LoVo (cell line): ENCODE results near the gene FBXW2.
A peak's percentile ranks its signal among the peaks of the same experiment; 100 is the strongest.

Experiments
- DNase-seq: peaks from one replicate; pipeline ENCODE4 v3.0.0-alpha.2; 2016; ENCODE audit warnings: low spot score

The FBXW2 gene

DNA sequence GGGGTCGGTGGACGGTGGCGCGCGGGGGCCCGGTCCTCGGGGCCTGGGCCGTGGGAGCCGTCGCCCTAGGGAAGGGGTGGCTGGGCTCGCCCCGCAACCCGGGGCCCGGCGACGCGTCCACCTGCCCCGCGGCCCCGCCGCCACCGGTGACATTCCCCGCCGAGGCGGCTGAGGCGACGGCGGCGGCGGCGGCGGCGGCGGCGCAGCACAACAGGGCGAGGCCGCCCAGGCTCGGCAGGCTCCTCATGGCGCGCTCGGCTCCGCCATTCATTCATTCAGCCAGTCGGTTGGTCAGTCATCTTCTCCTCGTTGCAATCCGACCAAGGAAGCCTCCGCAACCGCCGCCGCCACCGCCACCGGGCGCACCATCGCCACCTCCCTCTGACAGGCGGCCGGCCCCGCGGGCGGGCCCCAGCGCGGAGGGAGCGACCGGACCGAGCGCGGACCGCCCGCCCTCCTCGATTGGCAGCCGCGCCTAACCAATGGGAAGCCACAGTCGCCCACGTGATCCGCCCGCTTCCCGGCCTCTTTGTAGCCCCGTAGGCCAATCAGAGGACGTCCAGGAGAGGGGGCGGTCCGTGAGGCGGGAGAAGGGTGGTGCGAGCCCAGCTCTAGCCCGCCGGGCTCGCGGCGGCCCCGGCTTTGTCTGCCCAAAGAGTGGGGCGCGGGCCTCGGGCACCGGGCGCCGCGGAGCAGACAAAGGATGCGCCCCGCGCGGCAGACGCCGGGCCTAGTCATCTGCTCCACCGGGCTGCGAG is 78.9 kb downstream of the FBXW2 start, which contains the start of gene MEGF9:
TSS of gene MEGF9 (minus strand) at position 383 of the 758 bp plus-strand sequence. CDS start at position 271, 112 bp downstream.
- peak; percentile 96 for DNase-seq

DNA sequence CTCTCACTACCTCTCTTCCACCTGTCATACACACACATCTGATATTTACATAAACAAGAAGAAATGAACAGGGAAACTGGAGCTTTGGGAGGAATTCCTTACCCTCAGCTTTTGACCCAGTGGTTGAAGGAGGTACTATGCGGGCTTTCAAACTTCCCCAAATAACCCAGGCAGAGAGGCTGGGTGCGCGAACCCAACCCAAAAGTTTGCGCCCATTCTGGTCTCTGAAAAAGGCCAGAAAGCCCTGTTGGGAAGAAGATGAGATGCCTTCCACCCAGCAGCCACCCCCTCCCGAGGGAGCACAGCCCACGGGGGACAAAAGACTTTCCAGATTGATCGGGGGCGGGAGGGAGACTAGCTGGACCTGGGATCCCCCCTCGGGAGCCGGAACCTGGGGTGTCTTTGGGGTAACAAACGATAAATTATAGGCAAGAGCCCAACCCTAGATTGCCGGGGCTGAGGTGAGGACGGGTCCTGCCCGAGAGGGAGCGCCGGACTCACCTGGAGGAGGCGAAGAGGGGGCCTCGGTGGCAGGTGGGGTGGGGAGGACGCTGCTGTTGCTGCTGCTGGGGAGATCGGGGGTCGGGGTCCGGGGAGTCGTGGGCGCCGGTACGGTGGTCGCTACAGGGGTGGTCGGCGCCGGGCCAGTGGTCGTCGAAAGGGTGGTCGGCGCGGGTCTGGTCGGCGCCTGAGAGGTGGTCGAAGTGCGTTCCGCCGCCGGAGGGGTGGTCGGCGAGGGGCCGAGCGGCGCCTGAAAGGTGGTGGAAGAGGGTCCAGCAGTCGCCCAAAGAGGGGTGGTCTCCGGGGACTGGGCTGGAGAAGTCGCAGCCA is 79.7 kb downstream of the FBXW2 start:
- DNase-seq: no peak

DNA sequence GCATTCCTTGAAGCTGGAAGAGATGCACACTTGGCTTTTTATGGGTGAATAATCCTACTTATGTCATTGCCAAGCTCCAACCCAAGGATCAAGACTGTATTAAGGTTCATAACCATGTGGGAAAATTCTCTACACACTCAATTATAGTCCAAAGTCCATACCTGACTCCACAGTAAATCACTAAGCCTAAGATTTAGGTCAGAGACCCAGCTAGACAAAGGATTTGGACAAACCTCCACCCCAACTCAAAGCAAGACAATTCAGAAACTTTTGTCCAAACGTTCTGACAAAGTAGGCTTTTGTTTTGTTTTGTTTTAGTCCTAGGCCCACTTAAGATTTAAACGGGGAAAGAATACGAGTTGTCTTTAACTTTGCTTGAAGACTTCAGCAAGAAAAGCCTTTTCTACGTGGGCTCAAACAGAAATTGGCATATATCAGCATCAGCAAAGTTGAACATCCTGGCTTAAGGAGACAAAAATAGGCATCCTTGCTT is 80.6 kb downstream of the FBXW2 start:
- DNase-seq: peak; percentile 59

DNA sequence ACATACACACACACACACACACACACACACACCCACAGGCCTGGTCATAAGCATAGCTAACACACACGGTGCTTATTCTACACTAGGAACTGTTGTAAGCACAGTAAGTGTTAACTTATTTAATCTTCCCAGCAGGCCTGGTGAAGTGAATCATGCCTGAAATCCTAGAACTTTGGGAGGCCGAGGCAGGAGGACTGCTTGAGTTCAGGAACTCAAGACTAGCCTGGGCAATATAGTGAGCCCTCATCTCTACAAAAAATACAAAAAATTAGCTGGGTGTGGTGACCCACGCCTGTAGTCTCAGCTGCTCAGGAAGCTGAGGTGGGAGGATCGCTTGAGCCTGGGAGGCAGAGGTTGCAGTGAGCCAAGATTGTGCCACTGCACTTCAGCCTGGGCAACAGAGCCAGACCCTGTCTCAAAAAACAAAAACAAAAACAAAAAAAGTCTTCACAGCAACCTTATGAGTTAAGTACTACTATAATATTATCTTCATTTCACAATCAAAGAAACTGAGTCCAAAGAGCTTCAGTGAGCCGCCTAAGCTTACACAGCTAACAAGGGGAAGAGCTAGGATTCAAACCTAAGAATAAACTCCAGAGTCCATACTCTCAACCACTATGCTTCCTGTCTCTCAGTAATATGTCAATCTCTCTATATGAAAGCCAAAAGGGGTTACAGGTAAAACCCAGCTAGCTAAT is 81.2 kb downstream of the FBXW2 start:
- no peak for DNase-seq

DNA sequence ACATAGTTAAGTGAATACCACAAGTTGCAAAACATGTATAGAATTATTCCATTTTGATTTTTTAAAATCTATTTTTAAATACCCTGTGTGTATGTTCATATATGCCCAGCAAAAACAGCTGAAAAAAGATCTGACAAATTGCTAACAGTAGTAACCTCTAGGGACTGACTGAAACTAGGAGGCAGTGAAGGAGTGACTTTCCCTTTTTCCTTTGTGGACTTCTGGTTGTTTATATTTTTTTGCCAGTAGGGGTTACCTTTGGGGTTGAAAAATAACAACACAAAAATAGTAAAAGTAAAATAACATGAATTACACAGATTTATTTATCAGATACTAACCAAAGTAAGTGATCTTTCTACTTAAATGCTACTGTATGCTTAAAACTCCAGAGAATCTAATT is 81.9 kb downstream of the FBXW2 start:
- no peak for DNase-seq

DNA sequence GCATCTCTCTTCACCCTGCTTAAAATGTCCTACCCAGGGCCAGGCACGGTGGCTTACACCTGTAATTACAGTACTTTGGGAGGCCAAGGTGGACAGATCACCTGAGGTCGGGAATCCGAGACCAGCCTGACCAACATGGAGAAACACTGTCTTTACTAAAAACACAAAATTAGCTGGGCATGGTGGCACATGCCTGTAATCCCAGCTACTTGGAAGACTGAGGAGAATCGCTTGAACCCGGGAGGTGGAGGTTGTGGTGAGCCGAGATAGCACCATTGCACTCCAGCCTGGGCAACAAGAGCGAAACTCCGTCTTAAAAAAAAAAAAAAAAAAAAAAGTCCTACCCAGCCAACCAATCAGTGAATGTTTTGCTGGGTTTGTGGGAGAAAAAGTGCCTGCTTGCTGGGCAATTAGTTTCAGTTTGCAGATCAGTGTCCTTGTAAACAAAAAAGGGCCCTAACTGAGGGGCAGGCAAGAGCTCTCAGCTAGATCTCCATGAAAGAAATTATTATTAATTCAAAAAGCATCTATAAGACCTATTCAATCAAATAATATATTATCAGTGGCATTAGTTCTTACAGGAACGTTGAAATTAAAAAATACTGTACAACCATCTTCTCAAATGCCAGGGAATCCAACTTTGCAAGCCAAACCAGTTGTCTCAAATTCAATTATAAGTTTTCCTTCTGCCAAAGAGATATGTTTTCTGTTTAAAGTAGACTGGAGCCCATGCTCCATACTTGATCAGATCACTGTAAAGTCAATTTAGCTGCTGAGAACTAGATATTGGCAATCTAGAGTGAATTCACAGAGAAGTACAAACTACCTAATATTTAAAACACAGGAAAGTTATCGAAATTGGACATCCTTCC is 82.9 kb downstream of the FBXW2 start:
- DNase-seq: peak; percentile 82

DNA sequence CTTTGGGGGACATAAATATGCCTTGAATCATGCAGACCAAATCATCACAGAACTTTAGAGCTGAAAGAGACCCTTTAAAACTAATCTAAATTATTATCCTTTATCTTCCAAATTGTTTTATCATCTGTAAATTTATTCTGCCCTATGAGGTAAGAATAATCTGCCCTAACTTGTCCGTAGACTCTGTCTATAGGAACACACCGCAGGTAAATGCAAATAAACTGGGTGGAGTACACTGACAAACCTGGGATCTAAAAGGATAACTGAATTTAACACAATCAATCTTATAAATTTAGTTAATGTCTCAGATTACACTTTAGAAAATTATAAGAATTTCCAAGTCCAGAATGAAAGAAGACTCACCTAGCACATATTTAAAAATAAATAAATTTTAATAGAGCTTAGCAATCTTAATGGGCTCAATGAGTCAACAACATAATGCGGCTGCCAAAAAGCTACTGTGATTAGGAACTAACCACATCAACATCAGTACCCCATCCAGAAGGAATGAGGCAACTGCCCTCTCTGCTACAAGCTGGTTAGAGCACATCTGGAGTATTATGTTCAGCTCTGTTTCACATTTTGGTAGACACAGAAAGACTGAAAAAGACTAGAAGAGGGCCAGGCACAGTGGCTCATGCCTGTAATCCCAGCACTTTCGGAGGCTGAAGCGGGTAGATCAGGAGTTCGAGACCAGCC is 84.5 kb downstream of the FBXW2 start:
- DNase-seq: no peak

DNA sequence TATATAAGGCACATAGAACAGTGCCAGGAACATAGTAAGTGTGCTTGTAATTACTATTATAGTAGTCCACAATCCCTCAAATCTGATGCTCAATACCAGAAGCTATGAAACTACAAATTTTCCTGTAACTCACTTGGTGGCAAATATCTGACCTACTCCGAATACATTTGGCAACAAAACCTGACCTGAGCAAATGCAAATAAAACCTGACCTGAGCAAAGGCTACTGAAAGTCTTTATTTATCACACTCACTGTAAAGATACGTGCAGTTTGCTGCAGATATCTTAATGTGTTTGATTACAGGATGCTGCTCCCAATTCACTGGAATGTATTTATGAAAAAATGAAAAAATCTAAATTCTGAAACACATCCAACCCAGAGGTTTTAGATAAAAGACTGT is 86.0 kb downstream of the FBXW2 start:
- DNase-seq: no peak
